Measurements from ENCODE around the gene PIGV.
A peak's percentile ranks its signal among the peaks of the same experiment; 100 is the strongest.

Gene PIGV

GRCh38 chr1:26787706-26788514 lies at the start of gene PIGV:
Gene PIGV, plus strand, starts transcription at chr1:26787950. Its CDS starts 2,866 bp downstream, at chr1:26790816.
- DNase-seq, result peak; percentile 83

- no peak for DNase-seq
Measured at GRCh38 chr1:26739329-26739914, 48.3 kb upstream of the PIGV start.

GRCh38 chr1:26740023-26740634 lies 47.6 kb upstream of the PIGV start:
- no peak for DNase-seq

GRCh38 chr1:26740952-26741351 lies 46.8 kb upstream of the PIGV start:
- no peak for DNase-seq

- no peak for DNase-seq
Measured at GRCh38 chr1:26743426-26744059, 44.2 kb upstream of the PIGV start.

- peak; percentile 71 for DNase-seq
Measured at GRCh38 chr1:26744075-26744959, 43.4 kb upstream of the PIGV start.

- no peak for DNase-seq
Measured at GRCh38 chr1:26745191-26745590, 42.6 kb upstream of the PIGV start.

GRCh38 chr1:26747048-26747447 lies 40.7 kb upstream of the PIGV start:
- DNase-seq, result no peak

- DNase-seq, result no peak
Measured at GRCh38 chr1:26748351-26748750, 39.4 kb upstream of the PIGV start.

GRCh38 chr1:26749458-26749857 lies 38.3 kb upstream of the PIGV start:
- DNase-seq, result no peak

GRCh38 chr1:26750428-26750827 lies 37.3 kb upstream of the PIGV start:
- no peak for DNase-seq

- DNase-seq, result no peak
Measured at GRCh38 chr1:26752519-26752918, 35.2 kb upstream of the PIGV start.

- no peak for DNase-seq
Measured at GRCh38 chr1:26754086-26754874, 33.5 kb upstream of the PIGV start.

- DNase-seq, result no peak
Measured at GRCh38 chr1:26758358-26758757, 29.4 kb upstream of the PIGV start.

- DNase-seq, result no peak
Measured at GRCh38 chr1:26759531-26759930, 28.2 kb upstream of the PIGV start.

- DNase-seq, result no peak
Measured at GRCh38 chr1:26761217-26761616, 26.5 kb upstream of the PIGV start.

- DNase-seq, result no peak
Measured at GRCh38 chr1:26767714-26768113, 20.0 kb upstream of the PIGV start.

- DNase-seq, result no peak
Measured at GRCh38 chr1:26768755-26769154, 19.0 kb upstream of the PIGV start.

GRCh38 chr1:26771285-26771642 lies 16.5 kb upstream of the PIGV start:
- DNase-seq, result no peak

- no peak for DNase-seq
Measured at GRCh38 chr1:26771643-26772321, 16.0 kb upstream of the PIGV start.

- DNase-seq, result no peak
Measured at GRCh38 chr1:26772687-26773086, 15.1 kb upstream of the PIGV start.

Measured in activated CD4-positive, alpha-beta T cell treated with anti-CD3 and anti-CD28 coated beads, Interleukin-2, amount 50 U/mL, for 1 hour (primary cell).